ENCODE data around the gene AGAP3. TPM values are rescaled to one million over a fixed set of nuclear protein-coding genes. Genes with fewer than 3 reads are reported as not detected.

The AGAP3 gene
- total RNA-seq, 1 donor from 2014 or later: 135 TPM

DNA sequence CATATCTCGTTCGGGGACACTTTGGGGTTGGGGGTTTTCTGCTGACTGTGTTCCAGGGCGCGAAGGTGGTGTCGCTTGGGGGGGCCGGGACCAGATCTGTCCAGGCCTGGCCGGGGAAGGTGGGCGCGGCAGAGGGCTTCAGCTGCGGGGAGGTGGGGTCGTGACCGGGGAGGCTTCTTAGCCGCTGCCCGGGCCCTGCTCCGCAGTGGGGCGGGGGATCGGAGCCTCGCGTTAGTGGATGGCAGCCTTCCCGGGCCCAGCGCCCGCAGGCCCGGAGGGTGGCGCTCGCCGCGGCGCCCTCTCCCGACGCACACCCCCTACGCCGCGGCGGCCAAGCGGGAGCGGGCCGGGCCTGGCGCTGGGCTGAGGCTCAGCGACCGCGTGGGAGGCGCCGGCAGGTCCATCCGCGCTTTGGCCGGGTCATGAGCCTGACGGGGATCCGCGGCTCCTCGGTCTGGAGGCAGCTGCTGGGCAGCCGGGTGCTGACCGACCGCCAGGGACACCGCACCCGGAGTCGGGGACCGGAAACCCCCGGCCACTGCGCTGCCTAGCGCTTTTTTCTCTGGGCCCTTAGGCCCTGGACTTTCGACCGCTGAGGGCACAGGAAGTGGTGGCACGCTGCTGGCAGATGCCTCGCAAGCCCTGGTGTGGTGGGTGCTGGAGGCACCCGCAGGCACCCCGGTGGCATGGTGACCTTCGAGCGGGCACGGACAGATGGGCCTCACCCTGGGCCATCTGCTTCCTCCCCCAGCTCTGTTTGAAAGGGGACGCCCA is 1.2 kb downstream of the AGAP3 start:
- TF ChIP-seq, protein P1, sequence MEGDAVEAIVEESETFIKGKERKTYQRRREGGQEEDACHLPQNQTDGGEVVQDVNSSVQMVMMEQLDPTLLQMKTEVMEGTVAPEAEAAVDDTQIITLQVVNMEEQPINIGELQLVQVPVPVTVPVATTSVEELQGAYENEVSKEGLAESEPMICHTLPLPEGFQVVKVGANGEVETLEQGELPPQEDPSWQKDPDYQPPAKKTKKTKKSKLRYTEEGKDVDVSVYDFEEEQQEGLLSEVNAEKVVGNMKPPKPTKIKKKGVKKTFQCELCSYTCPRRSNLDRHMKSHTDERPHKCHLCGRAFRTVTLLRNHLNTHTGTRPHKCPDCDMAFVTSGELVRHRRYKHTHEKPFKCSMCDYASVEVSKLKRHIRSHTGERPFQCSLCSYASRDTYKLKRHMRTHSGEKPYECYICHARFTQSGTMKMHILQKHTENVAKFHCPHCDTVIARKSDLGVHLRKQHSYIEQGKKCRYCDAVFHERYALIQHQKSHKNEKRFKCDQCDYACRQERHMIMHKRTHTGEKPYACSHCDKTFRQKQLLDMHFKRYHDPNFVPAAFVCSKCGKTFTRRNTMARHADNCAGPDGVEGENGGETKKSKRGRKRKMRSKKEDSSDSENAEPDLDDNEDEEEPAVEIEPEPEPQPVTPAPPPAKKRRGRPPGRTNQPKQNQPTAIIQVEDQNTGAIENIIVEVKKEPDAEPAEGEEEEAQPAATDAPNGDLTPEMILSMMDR (IDR thresholded peaks at IDR 0.05): peak; percentile 48
- H3K27me3 Mint-ChIP-seq (ENCODE audit: unreplicated experiment): no peaks in the 10 kb centered on the region
- H3K4me1 Mint-ChIP-seq (ENCODE audit: unreplicated experiment): peaks cover 58% of the 10 kb centered on the region
- DNase-seq (ENCODE audit: extremely low spot score, unreplicated experiment): no peak
- peak overlapping the region; percentile 97 for H3K27ac Mint-ChIP-seq (ENCODE audit: unreplicated experiment)
- H3K36me3 Mint-ChIP-seq (ENCODE audit: unreplicated experiment): peaks cover 3% of the 10 kb centered on the region
- no peaks in the 10 kb centered on the region for H3K9me3 Mint-ChIP-seq (ENCODE audit: unreplicated experiment)
- H3K4me3 Mint-ChIP-seq (ENCODE audit: unreplicated experiment): peak overlapping the region; percentile 84

GRCh38 chr7:151088019-151088855 is 2.0 kb downstream of the AGAP3 start:
- Mint-ChIP-seq H3K9me3 (ENCODE audit: unreplicated experiment) (no peaks in the 10 kb centered on the region), H3K4me1 (ENCODE audit: unreplicated experiment) (peaks cover 52% of the 10 kb centered on the region), H3K36me3 (ENCODE audit: unreplicated experiment) (peaks cover 3% of the 10 kb centered on the region), H3K4me3 (ENCODE audit: unreplicated experiment) (peak overlapping the region; percentile 84), H3K27ac (ENCODE audit: unreplicated experiment) (peak overlapping the region; percentile 97), H3K27me3 (ENCODE audit: unreplicated experiment) (no peaks in the 10 kb centered on the region)
- DNase-seq (ENCODE audit: extremely low spot score, unreplicated experiment): no peak
- TF ChIP-seq, protein P1 (IDR thresholded peaks at IDR 0.05): no peak

DNA sequence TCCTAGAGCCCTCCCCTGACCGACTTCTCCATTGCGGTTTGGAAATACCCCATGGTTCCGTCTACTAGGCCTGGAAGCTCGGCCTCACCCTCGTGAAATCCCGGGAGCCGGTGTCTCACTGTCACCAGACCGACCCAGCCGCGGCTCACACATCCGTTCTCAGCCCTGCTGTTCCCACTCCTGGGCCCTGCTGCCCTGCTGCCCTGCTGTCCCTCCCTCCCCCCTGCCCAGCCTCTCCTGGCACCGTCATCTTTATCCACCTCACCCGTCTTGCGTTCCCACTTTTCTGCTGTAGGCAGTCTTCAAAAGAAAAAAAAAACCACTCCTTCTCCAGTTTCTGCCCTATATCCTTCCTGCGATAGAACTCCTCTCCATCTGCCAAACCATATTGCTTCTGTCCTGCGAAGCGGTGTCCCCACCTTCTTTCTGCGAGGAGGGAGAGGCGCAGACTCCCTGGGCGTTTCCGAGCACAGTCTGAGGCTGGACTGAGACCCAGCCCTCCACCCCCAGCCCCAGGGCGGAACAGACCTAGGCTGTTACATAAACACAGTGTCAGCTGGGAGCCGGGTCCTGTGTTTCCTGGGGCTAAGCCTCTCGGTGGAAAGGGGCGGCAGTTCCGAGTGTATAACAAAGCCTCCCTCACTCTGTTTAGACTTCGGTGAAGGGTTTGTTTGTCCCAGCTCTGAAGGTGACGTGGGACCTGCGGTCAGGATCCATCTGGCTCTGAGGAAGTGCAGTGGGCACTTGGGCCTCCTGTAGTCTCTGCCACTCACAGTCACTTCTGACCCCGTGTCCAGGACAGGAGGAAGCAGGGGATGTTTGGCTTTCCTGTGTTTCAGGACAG is 2.8 kb downstream of the AGAP3 start:
- no peak for DNase-seq (ENCODE audit: extremely low spot score, unreplicated experiment)
- H3K36me3 Mint-ChIP-seq (ENCODE audit: unreplicated experiment): peaks cover 7% of the 10 kb centered on the region
- H3K4me1 Mint-ChIP-seq (ENCODE audit: unreplicated experiment): peaks cover 50% of the 10 kb centered on the region
- H3K27me3 Mint-ChIP-seq (ENCODE audit: unreplicated experiment): no peaks in the 10 kb centered on the region
- TF ChIP-seq, protein P1 (IDR thresholded peaks at IDR 0.05): no peak
- no peaks in the 10 kb centered on the region for H3K9me3 Mint-ChIP-seq (ENCODE audit: unreplicated experiment)
- H3K27ac Mint-ChIP-seq (ENCODE audit: unreplicated experiment): peak overlapping the region; percentile 97
- H3K4me3 Mint-ChIP-seq (ENCODE audit: unreplicated experiment): peak overlapping the region; percentile 84

DNA sequence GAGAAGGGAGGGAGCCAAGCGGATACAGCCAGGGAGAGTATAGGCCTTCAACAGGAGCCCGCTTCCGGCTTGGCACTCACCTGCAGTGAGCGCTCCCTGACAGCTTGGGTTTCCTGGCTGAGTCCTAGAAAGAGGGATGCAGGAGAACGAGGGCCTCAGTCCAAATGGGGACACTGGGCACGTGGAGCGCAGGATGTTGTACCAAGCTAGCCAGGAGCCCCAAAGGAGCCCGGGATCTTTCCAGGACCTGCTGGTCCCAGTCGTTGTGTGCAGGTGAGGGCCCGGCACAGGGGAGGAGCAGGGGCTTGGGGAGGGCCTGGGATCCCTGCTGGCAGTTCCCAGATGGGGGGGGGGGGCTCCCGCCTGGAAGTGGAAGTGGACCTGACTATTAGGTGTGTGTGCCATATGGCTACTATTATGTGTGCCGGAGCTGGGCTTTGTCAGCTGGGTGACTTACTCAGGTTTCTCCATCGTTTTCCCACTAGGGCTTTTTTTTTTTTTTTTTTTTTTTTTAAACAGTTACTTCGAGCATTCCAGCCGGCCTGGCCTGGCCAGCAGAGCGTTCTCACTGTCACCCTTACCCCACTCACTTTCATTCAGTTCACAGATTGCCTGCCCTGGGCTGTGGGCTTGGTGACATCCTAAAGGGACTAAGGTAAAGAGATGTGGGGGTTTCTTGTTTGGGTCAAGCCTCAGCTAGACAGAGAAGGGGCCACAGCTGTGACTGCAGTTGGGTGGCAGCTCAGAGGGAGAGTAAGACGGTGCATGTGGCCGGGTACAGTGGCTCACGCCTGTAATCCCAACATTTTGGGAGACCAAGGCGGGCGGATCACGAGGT is 3.8 kb downstream of the AGAP3 start:
- no peaks in the 10 kb centered on the region for H3K9me3 Mint-ChIP-seq (ENCODE audit: unreplicated experiment)
- no peaks in the 10 kb centered on the region for H3K27me3 Mint-ChIP-seq (ENCODE audit: unreplicated experiment)
- peak overlapping the region; percentile 97 for H3K27ac Mint-ChIP-seq (ENCODE audit: unreplicated experiment)
- no peak for DNase-seq (ENCODE audit: extremely low spot score, unreplicated experiment)
- TF ChIP-seq, protein P1 (IDR thresholded peaks at IDR 0.05): no peak
- peaks cover 7% of the 10 kb centered on the region for H3K36me3 Mint-ChIP-seq (ENCODE audit: unreplicated experiment)
- H3K4me3 Mint-ChIP-seq (ENCODE audit: unreplicated experiment): peak overlapping the region; percentile 84
- H3K4me1 Mint-ChIP-seq (ENCODE audit: unreplicated experiment): peaks cover 50% of the 10 kb centered on the region
